PC-3 (cell line): ENCODE measurements around the gene GP1BB.

Experiments used
- EZH2 ChIP-seq: fragments of 300-600 bp; sonication (generic); IDR thresholded peaks from one replicate; pipeline ENCODE4 v1.6.1; 2017; ENCODE audit warnings: antibody characterized with exemption, mild to moderate bottlenecking, low read length; ENCODE audit not compliant: unreplicated experiment
- TF ChIP-seq, protein P1 (sequence below): fragments of 300-600 bp; sonication (generic); conservative IDR thresholded peaks from 2 replicates; pipeline ENCODE4 v1.5.1; 2017; ENCODE audit warnings: antibody characterized with exemption, low read depth, mild to moderate bottlenecking, low read length

DNA sequence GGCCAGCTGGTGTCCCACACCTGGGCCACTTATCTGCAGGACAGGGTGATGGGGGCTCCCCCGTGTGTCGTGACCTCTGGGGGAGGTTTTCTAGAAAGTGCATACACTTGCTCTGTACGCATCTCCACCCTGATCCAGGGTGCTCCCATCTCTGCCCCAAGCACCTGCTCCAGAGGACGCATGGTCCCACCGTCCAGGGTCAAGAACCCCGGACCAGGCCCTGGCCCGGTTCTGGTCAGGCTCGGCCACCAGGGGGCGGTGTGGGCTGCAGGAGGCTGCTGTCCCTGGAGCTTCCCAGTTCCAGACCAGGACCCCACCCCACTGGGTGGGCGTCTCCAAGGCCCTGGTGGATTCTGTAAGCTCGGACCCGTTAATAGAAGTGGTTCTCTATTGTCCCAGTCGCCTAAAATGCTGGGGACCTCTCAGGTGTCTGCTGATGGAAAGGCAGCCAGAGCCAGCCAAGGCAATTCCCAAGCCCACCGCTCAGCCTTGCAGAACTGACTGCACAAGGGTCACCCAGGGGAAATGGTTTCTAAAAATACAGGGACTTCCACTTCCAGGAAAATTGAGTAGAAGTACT is 43.7 kb upstream of the GP1BB start:
- TF ChIP-seq, protein P1, sequence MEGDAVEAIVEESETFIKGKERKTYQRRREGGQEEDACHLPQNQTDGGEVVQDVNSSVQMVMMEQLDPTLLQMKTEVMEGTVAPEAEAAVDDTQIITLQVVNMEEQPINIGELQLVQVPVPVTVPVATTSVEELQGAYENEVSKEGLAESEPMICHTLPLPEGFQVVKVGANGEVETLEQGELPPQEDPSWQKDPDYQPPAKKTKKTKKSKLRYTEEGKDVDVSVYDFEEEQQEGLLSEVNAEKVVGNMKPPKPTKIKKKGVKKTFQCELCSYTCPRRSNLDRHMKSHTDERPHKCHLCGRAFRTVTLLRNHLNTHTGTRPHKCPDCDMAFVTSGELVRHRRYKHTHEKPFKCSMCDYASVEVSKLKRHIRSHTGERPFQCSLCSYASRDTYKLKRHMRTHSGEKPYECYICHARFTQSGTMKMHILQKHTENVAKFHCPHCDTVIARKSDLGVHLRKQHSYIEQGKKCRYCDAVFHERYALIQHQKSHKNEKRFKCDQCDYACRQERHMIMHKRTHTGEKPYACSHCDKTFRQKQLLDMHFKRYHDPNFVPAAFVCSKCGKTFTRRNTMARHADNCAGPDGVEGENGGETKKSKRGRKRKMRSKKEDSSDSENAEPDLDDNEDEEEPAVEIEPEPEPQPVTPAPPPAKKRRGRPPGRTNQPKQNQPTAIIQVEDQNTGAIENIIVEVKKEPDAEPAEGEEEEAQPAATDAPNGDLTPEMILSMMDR, result peak; percentile 79
- no peak for TF ChIP-seq EZH2
